Measurements from ENCODE around the gene ART3.

GRCh38 chr4:76083386-76083988 is 9.0 kb downstream of the ART3 start:
- TF ChIP-seq, protein P1, sequence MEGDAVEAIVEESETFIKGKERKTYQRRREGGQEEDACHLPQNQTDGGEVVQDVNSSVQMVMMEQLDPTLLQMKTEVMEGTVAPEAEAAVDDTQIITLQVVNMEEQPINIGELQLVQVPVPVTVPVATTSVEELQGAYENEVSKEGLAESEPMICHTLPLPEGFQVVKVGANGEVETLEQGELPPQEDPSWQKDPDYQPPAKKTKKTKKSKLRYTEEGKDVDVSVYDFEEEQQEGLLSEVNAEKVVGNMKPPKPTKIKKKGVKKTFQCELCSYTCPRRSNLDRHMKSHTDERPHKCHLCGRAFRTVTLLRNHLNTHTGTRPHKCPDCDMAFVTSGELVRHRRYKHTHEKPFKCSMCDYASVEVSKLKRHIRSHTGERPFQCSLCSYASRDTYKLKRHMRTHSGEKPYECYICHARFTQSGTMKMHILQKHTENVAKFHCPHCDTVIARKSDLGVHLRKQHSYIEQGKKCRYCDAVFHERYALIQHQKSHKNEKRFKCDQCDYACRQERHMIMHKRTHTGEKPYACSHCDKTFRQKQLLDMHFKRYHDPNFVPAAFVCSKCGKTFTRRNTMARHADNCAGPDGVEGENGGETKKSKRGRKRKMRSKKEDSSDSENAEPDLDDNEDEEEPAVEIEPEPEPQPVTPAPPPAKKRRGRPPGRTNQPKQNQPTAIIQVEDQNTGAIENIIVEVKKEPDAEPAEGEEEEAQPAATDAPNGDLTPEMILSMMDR (IDR thresholded peaks at IDR 0.05; ENCODE audit: low read depth, low read length), result no peak
- TF ChIP-seq EZH2phosphoT487 (IDR thresholded peaks at IDR 0.05; ENCODE audit: low read depth), result no peak
